ENCODE results near the gene CTNND2. TPM values are rescaled to one million over a fixed set of nuclear protein-coding genes. Genes with fewer than 3 reads are reported as not detected.

CTNND2 gene
- total RNA-seq, 1 donor from 2014 or later = 13.9 TPM

GRCh38 chr5:11269515-11269914 lies 634.7 kb downstream of the CTNND2 start:
- Histone ChIP-seq H2AFZ (replicated peaks) (no peak overlapping the region), H3F3A (ENCODE audit: low read depth) (no peaks in the 10 kb centered on the region), H3K79me2 (ENCODE audit: low read depth) (no peaks in the 10 kb centered on the region), H4K20me1 (ENCODE audit: low read depth) (no peaks in the 10 kb centered on the region), H3K36me3 (no peaks in the 10 kb centered on the region), H3K4me2 (no peak overlapping the region), H3K27me3 (no peaks in the 10 kb centered on the region), H3K4me3 (no peak overlapping the region), H3K27ac (no peak overlapping the region), H3K4me1 (no peaks in the 10 kb centered on the region), H3K9ac (no peak overlapping the region), H3K9me3 (ENCODE audit: low read depth) (no peaks in the 10 kb centered on the region)
- peaks cover 15% of the 10 kb centered on the region for H3K4me1 Mint-ChIP-seq
- no peaks in the 10 kb centered on the region for H3K9me3 Mint-ChIP-seq
- H3K36me3 Mint-ChIP-seq = no peaks in the 10 kb centered on the region
- no peak for DNase-seq (ENCODE audit: low spot score)
- no peak for TF ChIP-seq EZH2 (IDR thresholded peaks at IDR 0.05)
- no peak overlapping the region for H3K4me3 Mint-ChIP-seq
- H3K27ac Mint-ChIP-seq = no peak overlapping the region
- no peaks in the 10 kb centered on the region for H3K27me3 Mint-ChIP-seq (ENCODE audit: insufficient read depth, low read depth)

- H3K36me3 ChIP-seq = no peaks in the 10 kb centered on the region
- Mint-ChIP-seq H3K9me3 (no peaks in the 10 kb centered on the region), H3K36me3 (no peaks in the 10 kb centered on the region), H3K4me3 (no peak overlapping the region), H3K27me3 (ENCODE audit: insufficient read depth, low read depth) (no peaks in the 10 kb centered on the region), H3K27ac (no peak overlapping the region), H3K4me1 (peaks cover 14% of the 10 kb centered on the region)
- no peaks in the 10 kb centered on the region for H3K4me1 ChIP-seq
- no peaks in the 10 kb centered on the region for H3K27me3 ChIP-seq
- no peak overlapping the region for H3K4me3 ChIP-seq
- no peaks in the 10 kb centered on the region for H4K20me1 ChIP-seq (ENCODE audit: low read depth)
- no peaks in the 10 kb centered on the region for H3K79me2 ChIP-seq (ENCODE audit: low read depth)
- H3K9ac ChIP-seq = no peak overlapping the region
- no peak overlapping the region for H3K27ac ChIP-seq
- TF ChIP-seq EZH2phosphoT487 (IDR thresholded peaks at IDR 0.05) (no peak), CTCF (IDR thresholded peaks at IDR 0.05) (no peak), EZH2 (IDR thresholded peaks at IDR 0.05) (no peak)
- H3K9me3 ChIP-seq (ENCODE audit: low read depth) = no peaks in the 10 kb centered on the region
- H3F3A ChIP-seq (ENCODE audit: low read depth) = no peaks in the 10 kb centered on the region
- no peak overlapping the region for H3K4me2 ChIP-seq
- no peak for DNase-seq (ENCODE audit: low spot score)
- no peak overlapping the region for H2AFZ ChIP-seq (replicated peaks)
Measured at GRCh38 chr5:11268891-11269290, 635.4 kb downstream of the CTNND2 start.

GRCh38 chr5:11266331-11266730 lies 637.9 kb downstream of the CTNND2 start:
- no peak overlapping the region for H3K4me2 ChIP-seq
- peaks cover 13% of the 10 kb centered on the region for H3K4me1 Mint-ChIP-seq
- H3K79me2 ChIP-seq (ENCODE audit: low read depth) = no peaks in the 10 kb centered on the region
- no peaks in the 10 kb centered on the region for H3K9me3 Mint-ChIP-seq
- no peaks in the 10 kb centered on the region for H3K27me3 Mint-ChIP-seq (ENCODE audit: insufficient read depth, low read depth)
- peaks cover 2% of the 10 kb centered on the region for H3K36me3 Mint-ChIP-seq
- no peak overlapping the region for H3K4me3 ChIP-seq
- H2AFZ ChIP-seq (replicated peaks) = no peak overlapping the region
- no peak for TF ChIP-seq EZH2 (IDR thresholded peaks at IDR 0.05)
- no peak for TF ChIP-seq EZH2phosphoT487 (IDR thresholded peaks at IDR 0.05)
- TF ChIP-seq CTCF (IDR thresholded peaks at IDR 0.05) = no peak
- DNase-seq (ENCODE audit: low spot score) = no peak
- no peaks in the 10 kb centered on the region for H3K4me1 ChIP-seq
- no peak overlapping the region for H3K27ac ChIP-seq
- H4K20me1 ChIP-seq (ENCODE audit: low read depth) = no peaks in the 10 kb centered on the region
- no peaks in the 10 kb centered on the region for H3F3A ChIP-seq (ENCODE audit: low read depth)
- H3K36me3 ChIP-seq = no peaks in the 10 kb centered on the region
- no peak overlapping the region for H3K4me3 Mint-ChIP-seq
- H3K27me3 ChIP-seq = no peaks in the 10 kb centered on the region
- H3K9ac ChIP-seq = no peak overlapping the region
- H3K9me3 ChIP-seq (ENCODE audit: low read depth) = no peaks in the 10 kb centered on the region
- no peak overlapping the region for H3K27ac Mint-ChIP-seq

- no peaks in the 10 kb centered on the region for H3K4me1 Mint-ChIP-seq
- TF ChIP-seq CTCF (IDR thresholded peaks at IDR 0.05) (no peak), EZH2phosphoT487 (IDR thresholded peaks at IDR 0.05) (no peak), EZH2 (IDR thresholded peaks at IDR 0.05) (no peak)
- H3K9me3 ChIP-seq (ENCODE audit: low read depth) = no peaks in the 10 kb centered on the region
- no peaks in the 10 kb centered on the region for H3K36me3 ChIP-seq
- H3K79me2 ChIP-seq (ENCODE audit: low read depth) = no peaks in the 10 kb centered on the region
- H3K27me3 Mint-ChIP-seq (ENCODE audit: insufficient read depth, low read depth) = no peaks in the 10 kb centered on the region
- no peak overlapping the region for H3K4me3 ChIP-seq
- no peak overlapping the region for H3K9ac ChIP-seq
- no peaks in the 10 kb centered on the region for H4K20me1 ChIP-seq (ENCODE audit: low read depth)
- no peak overlapping the region for H3K27ac Mint-ChIP-seq
- no peaks in the 10 kb centered on the region for H3K9me3 Mint-ChIP-seq
- H3F3A ChIP-seq (ENCODE audit: low read depth) = no peaks in the 10 kb centered on the region
- no peak overlapping the region for H3K4me3 Mint-ChIP-seq
- H3K4me1 ChIP-seq = no peaks in the 10 kb centered on the region
- no peaks in the 10 kb centered on the region for H3K27me3 ChIP-seq
- H3K27ac ChIP-seq = no peak overlapping the region
- H2AFZ ChIP-seq (replicated peaks) = no peak overlapping the region
- peaks cover 2% of the 10 kb centered on the region for H3K36me3 Mint-ChIP-seq
- no peak overlapping the region for H3K4me2 ChIP-seq
- no peak for DNase-seq (ENCODE audit: low spot score)
Measured at GRCh38 chr5:11261241-11261640, 643.0 kb downstream of the CTNND2 start.
